Heart right ventricle (tissue), 16 donors: Measurements from ENCODE around the gene DBR1. TPM values are rescaled to one million over a fixed set of nuclear protein-coding genes. Genes with fewer than 3 reads are reported as not detected.

ENCODE experiments used
- ATAC-seq, 8 donors: fragments of 200-7000 bp; cut with Tn5 transposase; one replicate each; pipeline ENCODE4 v1.9.1; 2020; ENCODE audit warnings: mild to moderate bottlenecking in 8 of 8, moderate library complexity in 8 of 8, moderate number of reproducible peaks in 1 of 8
- DNase-seq, 2 donors: peaks; one replicate each; pipeline ENCODE4 v3.0.0-alpha.2; 2020
- H3K27ac ChIP-seq, 10 donors: fragments of 200-600 bp; sonication (generic) in 2 of 10; one replicate each; pipeline versions ENCODE4 v1.5.0 to v1.8.0; 2020 to 2022; ENCODE audit warnings: mild to moderate bottlenecking in 3 of 10
- H3K27me3 ChIP-seq, 7 donors: fragments of 200-600 bp; one replicate each; pipeline ENCODE4 v1.8.0; 2021 to 2022; ENCODE audit warnings: mild to moderate bottlenecking in 2 of 7
- H3K36me3 ChIP-seq, 9 donors: fragments of 200-600 bp; sonication (generic) in 1 of 9; one replicate each; pipeline versions ENCODE4 v1.5.0 to v1.8.0; 2020 to 2022; ENCODE audit warnings: mild to moderate bottlenecking in 2 of 9
- H3K4me1 ChIP-seq, 9 donors: fragments of 200-600 bp; sonication (generic) in 1 of 9; one replicate each; pipeline versions ENCODE4 v1.5.0 to v1.8.0; 2020 to 2022; ENCODE audit warnings: mild to moderate bottlenecking in 4 of 9
- H3K4me3 ChIP-seq, 10 donors: fragments of 200-600 bp; sonication (generic) in 2 of 10; one replicate each; pipeline versions ENCODE4 v1.5.0 to v1.8.0; 2020 to 2022; ENCODE audit warnings: mild to moderate bottlenecking in 7 of 10, moderate library complexity in 2 of 10
- H3K9me3 ChIP-seq, 11 donors: fragments of 200-600 bp in 10 of 11; sonication (generic) in 2 of 11; one replicate each; pipeline versions ENCODE4 v1.5.0 to v1.8.0; 2013 to 2022; ENCODE audit warnings: mild to moderate bottlenecking in 2 of 11, control low read depth in 1 of 11, moderate library complexity in 1 of 11
- CTCF ChIP-seq, 9 donors: fragments of 200-600 bp; sonication (generic) in 2 of 9; IDR thresholded peaks; one replicate each; pipeline versions ENCODE4 v1.5.0 to v1.8.0; 2021 to 2022; ENCODE audit warnings: antibody characterized with exemption in 9 of 9, mild to moderate bottlenecking in 5 of 9, moderate library complexity in 1 of 9
- WGBS, 2 donors: extraction: QIAGEN DNeasy Blood & Tissue Kit; methylation state at CpG; one replicate each; pipeline ENCODE4 v1.1.7; 2013; ENCODE audit warnings: inconsistent platforms in 1 of 2; 5-methylcytosine and 5-hydroxymethylcytosine counted together
- intact Hi-C, 10 donors: fragments of 100-400 bp; cut with DNase I; formaldehyde crosslinking; loops; one replicate each; pipeline versions ENCODE4 v1.11.1 to v1.14.2; 2022
- polyA plus RNA-seq, 2 donors: library from polyadenylated mRNA; stranded (reverse); fragments of 200-250 nt; gene quantifications; one replicate each; pipeline ENCODE4 v1.2.3, GENCODE V29; 2013
- total RNA-seq, 10 donors: library from RNA; stranded (reverse); fragmentation: NEBNext Ultra II Directional in 3 of 10; extraction: Animal tissue kit (Norgen Biotek cat#: 25700) in 3 of 10; gene quantifications; one replicate each; pipeline versions ENCODE4 v1.2.1 to v1.2.4, GENCODE V29; 2021 to 2023
- donor health status: Arrhythmogenic right ventricular cardiomyopathy.
- donor health status: ischemic (EF 13 %, LVEDD 7.1; RV severe dilation, severe dysfunction).
- donor health status: healthy with polysubstance abuse.
- donor health status: DM: no; HTN: yes; CAD: no.
- donor health status: DM: no; HTN: no; CAD: no.
- donor health status: ischemic (EF 25% LVEDD 6.9; RV normal size, moderate dysfunction).
- donor health status: ischemic (EF 25% LVEDD 5.7; RV mildly dilated, moderate dysfunction).
- donor health status: healthy.
- donor health status: DM: yes; HTN: yes; CAD: no.
- donor health status: Ischemic cardiomyopathy.
- donor health status: ischemic (EF 35%, LVEDD 5.7; RV mildly dilated, moderate dysfunction).
- donor health status: nonischemic (EF 11% LVEDD 7.7; RV severe dilation, severe dysfunction).
- donor health status: DM: yes; HTN: yes; CAD: no.
- donor health status: PGD.
- donor health status: ischemic (EF 29% LVEDD 5.4; RV normal size, mild dysfunction).
- donor health status: nonischemic (EF 23%, LVEDD 6.1; RV moderate dilation, normal function).

DBR1 gene
- total and polyA plus RNA-seq, 12 donors, result 3.3 to 10.5 (median 8.8) TPM

DNA sequence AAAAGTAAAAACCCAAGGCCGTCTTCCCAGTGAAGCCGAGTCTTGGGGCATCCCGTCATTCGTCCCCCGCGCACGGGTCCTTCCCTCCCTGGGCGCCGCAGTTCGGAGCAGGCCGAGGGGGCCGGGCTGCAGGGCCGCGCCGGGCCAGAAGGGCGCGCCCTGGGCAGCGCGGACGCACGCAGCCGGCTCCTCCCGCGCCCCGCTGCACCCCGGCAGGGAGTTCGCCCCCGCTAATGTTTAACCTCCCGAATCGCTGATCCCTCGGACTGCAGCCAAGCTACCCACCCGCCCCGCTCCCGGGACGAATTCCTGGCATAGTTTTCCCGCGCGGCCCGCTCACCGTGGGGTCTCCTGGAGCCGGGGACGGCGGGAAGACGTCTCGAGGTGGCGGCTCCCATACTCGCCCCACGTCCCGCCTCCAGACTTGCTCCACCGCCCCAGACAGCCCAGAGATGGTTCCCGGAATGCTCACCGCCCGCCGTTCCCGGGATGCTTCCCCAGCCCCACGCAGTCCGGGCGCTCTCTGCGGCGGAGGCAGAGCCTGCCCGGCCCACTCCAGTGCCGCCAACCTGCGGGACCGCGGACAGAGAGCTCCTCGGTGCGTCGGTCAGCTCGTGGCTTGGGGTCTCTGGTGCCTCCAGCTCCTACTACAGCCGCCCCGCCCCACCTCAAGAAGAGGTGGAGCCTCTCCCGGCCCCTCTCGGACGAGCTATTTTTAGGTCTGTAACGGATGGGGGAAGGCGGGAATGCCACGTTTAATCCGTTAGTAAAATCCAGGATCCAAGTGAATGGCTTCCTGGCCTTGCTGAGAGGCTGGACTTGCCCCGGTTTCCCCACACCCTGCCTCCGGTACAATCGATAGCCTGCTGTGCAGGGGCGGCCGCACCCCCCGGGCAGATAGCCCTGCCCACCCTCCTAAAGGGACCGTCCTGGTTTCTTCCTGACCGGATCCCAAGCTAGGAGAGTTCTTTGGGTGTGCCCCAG lies 59.4 kb downstream of the DBR1 start, which contains the start of gene DZIP1L:
DZIP1L (minus strand) TSS at position 621 of the 984 bp plus-strand sequence. CDS start 11,637 bp downstream, outside the sequence.
- TF ChIP-seq CTCF (IDR thresholded peaks at IDR 0.05), result peak; percentile 50 to 80 (median 66)
- ATAC-seq (peak; percentile 93 to 97 (median 96)), DNase-seq (peak; percentile 65 to 67)
- WGBS, 2 donors, result 0 to 1% methylated on average over 81 to 86 of the region's 86 CpGs
- peaks cover 8 to 30% (median 21%) of the 10 kb centered on the region in 9 donors for H3K4me1 ChIP-seq
- peak within 1 kb of the TSS; percentile 77 to 96 (median 88) for H3K27ac ChIP-seq
- H3K9me3 ChIP-seq, result no peaks in the 10 kb centered on the region
- no peaks in the 10 kb centered on the region for H3K27me3 ChIP-seq
- intact Hi-C loops, result loop anchor here in 4 of 10 donors (5.0 to 10.0 kb wide), 4 partner anchors 38 to 60 kb away; partner anchors contain the start of gene DBR1 (in 2 of the 4)
- H3K36me3 ChIP-seq, result peaks cover 0 to 18% (median 0%) of the 10 kb centered on the region in 9 donors
- H3K4me3 ChIP-seq, result peak within 1 kb of the TSS; percentile 65 to 94 (median 86)

- Histone ChIP-seq H3K4me3 (peak overlapping the region; percentile 14 to 94 (median 86)), H3K27ac (peak overlapping the region; percentile 77 to 96 (median 88)), H3K9me3 (no peaks in the 10 kb centered on the region), H3K36me3 (peaks cover 0 to 18% (median 0%) of the 10 kb centered on the region in 9 donors), H3K27me3 (no peaks in the 10 kb centered on the region), H3K4me1 (peaks cover 8 to 30% (median 21%) of the 10 kb centered on the region in 9 donors)
- intact Hi-C loops, result loop anchor here in 2 of 10 donors (5.0 to 10.0 kb wide), 2 partner anchors 37 to 60 kb away; partner anchors contain the start of gene DBR1 (in 1 of the 2)
- ATAC-seq, result peak in 6 of 8 donors; percentile 5 to 48 (median 26)
- 9% methylated on average over 9 of the region's 9 CpGs for WGBS, 2 donors
- TF ChIP-seq CTCF (IDR thresholded peaks at IDR 0.05), result no peak
- peak in 1 of 2 donors; percentile 10 for DNase-seq
Observed at GRCh38 chr3:138114431-138114918, 60.2 kb downstream of the DBR1 start.

DNA sequence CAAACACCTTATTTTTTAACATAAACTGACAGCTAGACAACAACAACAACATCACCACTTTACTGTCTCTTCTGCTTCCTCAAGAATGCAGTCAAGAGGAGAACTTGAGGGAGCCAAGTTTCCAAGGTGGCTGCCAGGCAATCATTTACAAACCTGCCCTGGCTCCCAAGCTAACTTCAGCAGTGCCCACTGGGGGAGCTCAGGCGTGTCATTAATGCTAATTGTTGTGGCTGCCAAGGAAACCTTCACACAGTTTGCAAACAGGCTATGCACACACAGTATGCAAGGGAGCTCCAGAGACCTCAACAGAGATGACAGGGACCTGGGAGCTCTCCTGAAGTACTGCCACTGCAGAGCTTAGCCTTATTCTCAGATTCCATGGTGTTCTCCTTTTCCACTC lies 61.4 kb downstream of the DBR1 start:
- peaks cover 0 to 18% (median 0%) of the 10 kb centered on the region in 9 donors for H3K36me3 ChIP-seq
- 59% methylated on average over 1 of the region's 1 CpG for WGBS, 2 donors
- peak overlapping the region in 1 of 10 donors; percentile 88 for H3K27ac ChIP-seq
- intact Hi-C loops, result loop anchor here in 2 of 10 donors (5.0 to 10.0 kb wide), 2 partner anchors 36 to 61 kb away; partner anchors contain the start of gene DBR1 (in 1 of the 2)
- no peaks in the 10 kb centered on the region for H3K27me3 ChIP-seq
- TF ChIP-seq CTCF (IDR thresholded peaks at IDR 0.05), result no peak
- DNase-seq (no peak), ATAC-seq (no peak)
- no peak overlapping the region for H3K4me3 ChIP-seq
- H3K4me1 ChIP-seq, result peaks cover 8 to 26% (median 16%) of the 10 kb centered on the region in 9 donors
- no peaks in the 10 kb centered on the region for H3K9me3 ChIP-seq

- WGBS, 2 donors, result 89 to 92% methylated on average over 8 of the region's 8 CpGs
- peaks cover 8 to 26% (median 16%) of the 10 kb centered on the region in 9 donors for H3K4me1 ChIP-seq
- ATAC-seq, result no peak
- H3K27ac ChIP-seq, result no peak overlapping the region
- intact Hi-C loops, result loop anchor here in 2 of 10 donors (5.0 to 10.0 kb wide), 2 partner anchors 35 to 62 kb away; partner anchors contain the start of gene DBR1 (in 1 of the 2)
- H3K9me3 ChIP-seq, result no peaks in the 10 kb centered on the region
- peaks cover 0 to 18% (median 0%) of the 10 kb centered on the region in 9 donors for H3K36me3 ChIP-seq
- no peak overlapping the region for H3K4me3 ChIP-seq
- no peaks in the 10 kb centered on the region for H3K27me3 ChIP-seq
- no peak for TF ChIP-seq CTCF (IDR thresholded peaks at IDR 0.05)
- no peak for DNase-seq
Observed at GRCh38 chr3:138112362-138112761, 62.4 kb downstream of the DBR1 start.
